ENCODE data around the gene FCHSD1.
"Not testable (repeated sequence)": the region's sequence is repeated elsewhere in the genome, so short reads cannot be mapped to it uniquely, and the experiment has no call there.

Gene FCHSD1

DNA sequence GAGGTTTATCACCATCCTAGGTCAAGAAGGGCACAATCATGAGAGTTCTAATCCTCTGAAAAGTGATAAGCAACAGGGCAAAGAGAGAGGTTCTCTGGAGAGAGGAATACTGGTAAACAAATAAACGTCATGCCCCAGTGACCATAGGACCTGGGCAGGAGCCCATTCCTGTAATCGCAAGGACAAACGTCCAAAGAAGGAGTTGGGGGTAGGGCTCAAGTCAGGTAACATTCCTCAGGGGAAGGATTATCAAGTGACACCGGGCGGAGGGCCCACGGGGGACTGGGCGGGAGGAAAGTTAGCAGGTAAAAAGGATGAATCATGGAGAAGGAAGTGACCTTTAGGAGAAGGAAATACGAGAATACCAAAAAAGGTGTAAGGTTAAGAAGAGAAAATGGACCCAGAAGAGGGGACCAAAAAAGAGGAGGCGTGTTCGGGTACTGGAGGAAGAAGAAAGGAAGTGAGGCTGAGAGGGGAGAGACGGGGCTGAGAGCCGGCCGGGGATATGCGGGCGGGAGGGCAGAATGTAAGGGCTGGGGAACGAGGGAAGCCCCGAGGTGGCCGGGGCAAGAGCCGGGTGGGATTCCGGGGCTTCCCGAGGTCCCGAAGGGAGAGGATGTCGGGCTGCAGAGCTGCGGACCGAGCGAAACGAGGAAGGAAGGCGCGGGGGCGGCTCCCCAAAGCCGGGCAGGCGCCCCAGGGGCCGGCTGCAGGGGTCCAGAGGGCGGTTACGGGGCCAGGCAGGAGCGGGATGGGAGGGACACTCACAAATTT is 33.0 kb downstream of the FCHSD1 start:
- TF ChIP-seq, protein P1, sequence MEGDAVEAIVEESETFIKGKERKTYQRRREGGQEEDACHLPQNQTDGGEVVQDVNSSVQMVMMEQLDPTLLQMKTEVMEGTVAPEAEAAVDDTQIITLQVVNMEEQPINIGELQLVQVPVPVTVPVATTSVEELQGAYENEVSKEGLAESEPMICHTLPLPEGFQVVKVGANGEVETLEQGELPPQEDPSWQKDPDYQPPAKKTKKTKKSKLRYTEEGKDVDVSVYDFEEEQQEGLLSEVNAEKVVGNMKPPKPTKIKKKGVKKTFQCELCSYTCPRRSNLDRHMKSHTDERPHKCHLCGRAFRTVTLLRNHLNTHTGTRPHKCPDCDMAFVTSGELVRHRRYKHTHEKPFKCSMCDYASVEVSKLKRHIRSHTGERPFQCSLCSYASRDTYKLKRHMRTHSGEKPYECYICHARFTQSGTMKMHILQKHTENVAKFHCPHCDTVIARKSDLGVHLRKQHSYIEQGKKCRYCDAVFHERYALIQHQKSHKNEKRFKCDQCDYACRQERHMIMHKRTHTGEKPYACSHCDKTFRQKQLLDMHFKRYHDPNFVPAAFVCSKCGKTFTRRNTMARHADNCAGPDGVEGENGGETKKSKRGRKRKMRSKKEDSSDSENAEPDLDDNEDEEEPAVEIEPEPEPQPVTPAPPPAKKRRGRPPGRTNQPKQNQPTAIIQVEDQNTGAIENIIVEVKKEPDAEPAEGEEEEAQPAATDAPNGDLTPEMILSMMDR (conservative IDR thresholded peaks at IDR 0.05; ENCODE audit: low read depth), result no peak
- ChIA-PET POLR2A (ENCODE audit: low non-redundant PET) (interaction anchor here (0.6 to 1.3 kb wide), 4 partner anchors 15 to 26 kb away, joined by 3 to 10 read pairs (median 4); partner anchors contain the start of genes HDAC3 and RELL2), CTCF (interaction anchor here (0.6 to 2.5 kb wide), 26 partner anchors 9 to 518 kb away, joined by 3 to 107 read pairs (median 6); partner anchors contain the start of genes HDAC3, PCDHB3, PCDHGB2 and RELL2)
- peak; percentile 92 for DNase-seq (ENCODE audit: low spot score)
- H3K27ac ChIP-seq, result peak overlapping the region; percentile 95

DNA sequence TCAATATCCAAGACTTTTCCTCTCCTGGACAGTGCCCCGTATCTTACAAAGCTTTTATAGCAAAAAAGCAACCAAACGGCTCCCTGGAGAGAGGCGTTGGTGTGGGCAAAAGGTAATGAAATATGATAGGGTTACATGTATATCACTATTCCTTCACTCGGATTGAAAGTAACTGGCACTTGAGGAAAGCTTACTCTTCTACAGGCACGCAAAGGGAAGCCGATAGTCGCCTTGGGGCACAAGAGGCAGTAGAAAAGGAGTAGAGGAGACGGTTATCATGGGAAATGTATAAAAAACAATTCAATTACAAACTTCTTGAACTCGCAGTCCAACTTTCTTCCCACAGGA is 33.6 kb downstream of the FCHSD1 start:
- no peak for DNase-seq (ENCODE audit: low spot score)
- ChIA-PET POLR2A (ENCODE audit: low non-redundant PET) (interaction anchor here (0.6 to 0.9 kb wide), 2 partner anchors 15 to 24 kb away, joined by 3 to 4 read pairs; no protein-coding TSS in a partner anchor), CTCF (interaction anchor here (0.6 to 2.4 kb wide), 5 partner anchors 24 to 1799 kb away, joined by 3 to 23 read pairs (median 3); no protein-coding TSS in a partner anchor)
- peak overlapping the region; percentile 95 for H3K27ac ChIP-seq
- TF ChIP-seq, protein P1 (conservative IDR thresholded peaks at IDR 0.05; ENCODE audit: low read depth), result no peak

DNA sequence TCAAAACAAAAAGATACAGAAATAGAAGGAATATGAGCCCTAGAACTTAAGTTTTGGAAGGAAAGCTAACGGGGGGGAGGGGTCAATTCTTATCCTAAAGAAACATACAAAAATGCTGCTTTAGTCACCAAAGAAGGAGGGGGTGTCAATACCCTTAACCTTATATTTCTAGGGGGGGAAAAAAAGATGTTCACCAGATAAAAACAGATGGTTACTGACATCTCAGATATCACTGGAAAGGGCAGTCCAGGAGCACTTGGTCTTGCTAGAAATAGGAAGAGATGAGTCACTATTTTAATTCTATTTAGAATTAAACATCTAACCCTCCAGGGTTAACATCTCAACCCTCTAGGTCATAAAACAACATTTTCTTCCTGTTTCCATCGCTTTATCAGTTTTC is 34.1 kb downstream of the FCHSD1 start:
- POLR2A ChIA-PET (ENCODE audit: low non-redundant PET), result interaction anchor here (0.6 to 0.9 kb wide), 2 partner anchors 14 to 24 kb away, joined by 3 to 4 read pairs; no protein-coding TSS in a partner anchor
- DNase-seq (ENCODE audit: low spot score), result no peak

DNA sequence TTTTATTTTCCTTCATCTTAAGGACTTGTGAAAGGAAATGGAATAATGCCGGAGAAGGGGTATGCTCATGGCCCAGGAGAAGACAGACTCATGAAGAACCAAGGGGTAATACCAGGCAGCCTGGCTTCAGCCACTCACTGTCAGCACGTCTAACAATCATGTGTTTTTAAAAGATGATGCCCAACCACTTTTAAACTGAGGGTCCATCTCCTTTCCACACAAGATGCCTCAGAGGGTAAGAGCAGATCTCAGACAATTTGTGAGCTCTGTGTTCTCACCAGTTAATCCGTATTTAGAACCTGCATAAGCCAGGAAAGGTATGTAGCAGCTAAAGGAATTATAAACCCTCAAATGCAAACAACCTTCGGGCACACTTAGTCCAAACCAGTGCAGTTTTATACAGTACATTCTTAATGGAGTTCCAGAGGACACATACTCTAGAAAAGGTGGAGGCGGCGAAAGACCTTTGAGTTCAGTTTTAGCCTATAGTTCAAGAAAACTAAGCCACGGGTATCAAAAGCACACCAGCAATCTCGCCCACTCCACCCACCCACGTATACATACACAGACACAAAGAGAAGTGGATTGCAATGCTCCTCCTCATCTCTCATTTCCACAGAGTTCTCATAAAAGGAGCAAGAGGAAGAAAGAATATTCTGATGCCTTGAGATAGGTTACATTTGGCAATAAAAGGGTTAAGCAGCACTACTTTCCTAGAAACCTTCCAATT is 35.1 kb downstream of the FCHSD1 start:
- no peak overlapping the region for H3K27ac ChIP-seq
- TF ChIP-seq, protein P1 (conservative IDR thresholded peaks at IDR 0.05; ENCODE audit: low read depth), result no peak
- ChIA-PET CTCF (interaction anchor here (0.7 to 2.4 kb wide), 2 partner anchors 24 to 51 kb away, joined by 5 to 23 read pairs; no protein-coding TSS in a partner anchor), POLR2A (ENCODE audit: low non-redundant PET) (no interaction called here)
- no peak for DNase-seq (ENCODE audit: low spot score)

More for the DNA sequence above, 34.1 kb downstream of the FCHSD1 start:
- H3K27ac ChIP-seq, result no peak overlapping the region
- TF ChIP-seq, protein P1 (conservative IDR thresholded peaks at IDR 0.05; ENCODE audit: low read depth), result no peak
- CTCF ChIA-PET, result interaction anchor here (0.6 to 2.4 kb wide), 6 partner anchors 23 to 1800 kb away, joined by 3 to 23 read pairs (median 3); no protein-coding TSS in a partner anchor

DNA sequence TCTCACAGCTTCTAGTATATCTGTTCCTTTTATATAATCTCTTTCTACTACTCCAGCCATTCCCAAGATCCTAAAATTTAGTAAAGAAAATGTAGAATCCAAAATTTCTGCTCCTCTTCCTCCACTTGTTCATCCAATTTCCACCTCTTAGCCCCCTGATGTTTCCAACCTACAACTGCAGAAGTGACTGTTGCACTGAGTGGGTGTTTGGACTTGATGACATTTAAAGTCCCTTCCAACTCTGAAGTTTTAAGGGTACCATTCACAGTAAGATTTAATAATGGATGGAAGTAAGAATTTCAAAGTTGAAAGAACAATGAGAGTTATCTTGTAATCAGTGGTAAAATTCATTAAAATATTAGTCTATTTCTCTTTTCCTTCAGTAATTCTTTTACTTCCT is 37.9 kb downstream of the FCHSD1 start:
- CTCF ChIA-PET, result interaction anchor here (1.0 kb wide), 1 partner anchor 21 kb away, joined by 4 read pairs; no protein-coding TSS in a partner anchor
- POLR2A ChIA-PET (ENCODE audit: low non-redundant PET), result no interaction called here
- TF ChIP-seq, protein P1 (conservative IDR thresholded peaks at IDR 0.05; ENCODE audit: low read depth), result no peak
- DNase-seq (ENCODE audit: low spot score), result no peak
- H3K27ac ChIP-seq, result no peak overlapping the region

DNA sequence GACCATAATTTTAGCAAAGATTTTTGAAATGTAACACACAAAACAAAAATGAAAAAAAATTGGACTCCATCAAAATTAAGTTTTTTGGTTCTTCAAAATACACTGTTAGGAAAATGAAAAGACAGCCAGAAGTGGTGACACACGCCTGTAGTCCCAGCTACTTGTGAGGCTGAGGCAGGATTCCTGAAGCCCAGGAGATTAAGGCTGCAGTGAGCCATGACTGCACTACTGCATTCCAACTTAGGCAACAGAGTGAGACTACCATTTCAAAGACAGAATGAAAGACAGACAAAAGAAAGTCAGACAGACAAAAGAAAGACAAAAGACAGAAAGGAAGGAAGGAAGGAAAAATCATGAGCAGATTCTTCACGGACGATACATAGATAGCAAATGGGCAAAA is 39.9 kb downstream of the FCHSD1 start:
- POLR2A ChIA-PET (ENCODE audit: low non-redundant PET), result no interaction called here
- DNase-seq (ENCODE audit: low spot score), result no peak
- CTCF ChIA-PET, result interaction anchor here (0.7 kb wide), 1 partner anchor 30 kb away, joined by 4 read pairs; no protein-coding TSS in a partner anchor
- no peak overlapping the region for H3K27ac ChIP-seq
- TF ChIP-seq, protein P1 (conservative IDR thresholded peaks at IDR 0.05; ENCODE audit: low read depth), result no peak

DNA sequence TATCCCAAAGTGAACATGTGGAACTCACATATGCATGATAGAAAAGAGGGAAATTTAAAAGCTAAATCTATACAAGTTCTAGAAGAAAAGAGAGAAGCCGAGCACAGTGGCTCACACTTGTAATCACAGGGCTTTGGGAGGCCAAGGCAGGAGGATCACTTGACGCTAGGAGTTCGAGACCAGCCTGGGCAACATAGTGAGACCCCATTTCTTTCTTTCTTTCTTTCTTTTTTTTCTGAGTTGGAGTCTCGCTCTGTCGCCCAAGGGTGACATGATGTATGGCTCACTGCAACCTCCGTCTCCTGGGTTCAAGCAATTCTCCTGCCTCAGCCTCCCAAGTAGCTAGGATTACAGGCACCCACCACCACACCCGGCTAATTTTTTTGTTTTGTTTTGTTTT is 41.3 kb downstream of the FCHSD1 start:
- H3K27ac ChIP-seq, result peak overlapping the region; percentile 29
- DNase-seq (ENCODE audit: low spot score), result not testable (repeated sequence)
- ChIA-PET POLR2A (ENCODE audit: low non-redundant PET) (interaction anchor here (0.7 kb wide), 1 partner anchor 27 kb away, joined by 4 read pairs; the partner anchor contains the start of gene RELL2), CTCF (interaction anchor here (1.6 kb wide), 1 partner anchor 9 kb away, joined by 10 read pairs; the partner anchor contains the start of gene DIAPH1)

All from RWPE1 (cell line).